Chondrocyte (in vitro differentiated cells): ENCODE data around the gene PGP. TPM values are rescaled to one million over a fixed set of nuclear protein-coding genes. Genes with fewer than 3 reads are reported as not detected.

Source experiments
- DNase-seq: peaks from one replicate; pipeline ENCODE4 v3.0.0; 2021; ENCODE audit warnings: mixed read lengths, low spot score
- H3K27ac Mint-ChIP-seq: one replicate; pipeline ENCODE4 v1.8.0; 2021; ENCODE audit warnings: mild to moderate bottlenecking, moderate library complexity, mixed read lengths; ENCODE audit not compliant: unreplicated experiment
- H3K27me3 Mint-ChIP-seq: 2 replicates; pipeline ENCODE4 v1.8.0; 2021; ENCODE audit warnings: low read depth, mixed read lengths
- H3K36me3 Mint-ChIP-seq: 2 replicates; pipeline ENCODE4 v1.8.0; 2021; ENCODE audit warnings: low read depth, mixed read lengths
- H3K4me1 Mint-ChIP-seq: 2 replicates; pipeline ENCODE4 v1.8.0; 2021; ENCODE audit warnings: low read depth, mild to moderate bottlenecking, mixed read lengths
- H3K4me3 Mint-ChIP-seq: one replicate; pipeline ENCODE4 v1.8.0; 2021; ENCODE audit warnings: mild to moderate bottlenecking, moderate library complexity, mixed read lengths; ENCODE audit not compliant: unreplicated experiment
- H3K9me3 Mint-ChIP-seq: 2 replicates; pipeline ENCODE4 v1.8.0; 2021; ENCODE audit warnings: low read depth, mixed read lengths
- CTCF ChIP-seq: fragments of 200-600 bp; sonication (generic); IDR thresholded peaks from 2 replicates; pipeline ENCODE4 v1.5.0; 2021; ENCODE audit warnings: antibody characterized with exemption, mild to moderate bottlenecking, moderate library complexity
- total RNA-seq: library from RNA; stranded (reverse); gene quantifications from 3 replicates; pipeline ENCODE4 v1.2.1, GENCODE V29; 2021

Gene PGP
- total RNA-seq, 1 donor from 2014 or later = 15.6 TPM

GRCh38 chr16:2223942-2224486 lies 9.4 kb upstream of the PGP start:
- no peaks in the 10 kb centered on the region for H3K9me3 Mint-ChIP-seq
- DNase-seq = peak; percentile 88

GRCh38 chr16:2223221-2223941 lies 8.7 kb upstream of the PGP start, which contains the start of gene E4F1:
Gene E4F1, plus strand, starts transcription at chr16:2223591. Its CDS starts 23 bp downstream, at chr16:2223614.
- Mint-ChIP-seq H3K4me3 (peak within 1 kb of the TSS; percentile 78), H3K27ac (peak within 1 kb of the TSS; percentile 63), H3K4me1 (peaks cover 18% of the 10 kb centered on the region), H3K9me3 (no peaks in the 10 kb centered on the region), H3K27me3 (no peaks in the 10 kb centered on the region), H3K36me3 (no peaks in the 10 kb centered on the region)
- no peak for TF ChIP-seq CTCF
- peak; percentile 100 for DNase-seq

More at GRCh38 chr16:2223942-2224486, 9.4 kb upstream of the PGP start:
- peak; percentile 67 for TF ChIP-seq CTCF
- Mint-ChIP-seq H3K4me1 (peaks cover 18% of the 10 kb centered on the region), H3K36me3 (no peaks in the 10 kb centered on the region), H3K4me3 (peak overlapping the region; percentile 78), H3K27me3 (no peaks in the 10 kb centered on the region), H3K27ac (peak overlapping the region; percentile 63)

GRCh38 chr16:2216330-2216729 lies 1.7 kb upstream of the PGP start:
- H3K4me1 Mint-ChIP-seq = peaks cover 25% of the 10 kb centered on the region
- H3K27ac Mint-ChIP-seq = no peak overlapping the region
- H3K36me3 Mint-ChIP-seq = no peaks in the 10 kb centered on the region
- H3K4me3 Mint-ChIP-seq = peak overlapping the region; percentile 86
- DNase-seq = no peak
- H3K27me3 Mint-ChIP-seq = no peaks in the 10 kb centered on the region
- no peak for TF ChIP-seq CTCF
- no peaks in the 10 kb centered on the region for H3K9me3 Mint-ChIP-seq

GRCh38 chr16:2213817-2214718 lies 572 bp downstream of the PGP start:
- Mint-ChIP-seq H3K9me3 (no peaks in the 10 kb centered on the region), H3K36me3 (no peaks in the 10 kb centered on the region), H3K4me3 (peak overlapping the region; percentile 72), H3K4me1 (peaks cover 25% of the 10 kb centered on the region), H3K27ac (peak overlapping the region; percentile 52), H3K27me3 (no peaks in the 10 kb centered on the region)
- no peak for DNase-seq
- no peak for TF ChIP-seq CTCF
